Neural crest cell (in vitro differentiated cells): ENCODE results near the gene HBS1L. TPM values are rescaled to one million over a fixed set of nuclear protein-coding genes. Genes with fewer than 3 reads are reported as not detected.

Experiments
- DNase-seq: peaks from one replicate; pipeline ENCODE4 v3.0.0; 2021; ENCODE audit warnings: low read depth, mixed read lengths, low spot score
- H3K27ac Mint-ChIP-seq: one replicate; pipeline ENCODE4 v1.8.0; 2021; ENCODE audit warnings: mild to moderate bottlenecking, mixed read lengths; ENCODE audit not compliant: unreplicated experiment
- H3K27me3 Mint-ChIP-seq: 2 replicates; pipeline ENCODE4 v1.8.0; 2021; ENCODE audit warnings: low read depth, mild to moderate bottlenecking, mixed read lengths
- H3K36me3 Mint-ChIP-seq: 2 replicates; pipeline ENCODE4 v1.8.0; 2021; ENCODE audit warnings: low read depth, mild to moderate bottlenecking, mixed read lengths
- H3K4me1 Mint-ChIP-seq: 2 replicates; pipeline ENCODE4 v1.8.0; 2021; ENCODE audit warnings: mixed read lengths
- H3K4me3 Mint-ChIP-seq: one replicate; pipeline ENCODE4 v1.8.0; 2021; ENCODE audit warnings: mild to moderate bottlenecking, mixed read lengths
- H3K9me3 Mint-ChIP-seq: 2 replicates; pipeline ENCODE4 v1.8.0; 2021; ENCODE audit warnings: mixed read lengths
- CTCF ChIP-seq: fragments of 200-600 bp; sonication (generic); conservative IDR thresholded peaks from 2 replicates; pipeline ENCODE4 v1.5.0; 2021; ENCODE audit warnings: antibody characterized with exemption, mild to moderate bottlenecking
- total RNA-seq: library from RNA; stranded (reverse); gene quantifications from 2 replicates; pipeline ENCODE4 v1.2.1, GENCODE V29; 2021

HBS1L gene
- total RNA-seq, 1 donor from 2014 or later, result 82.6 TPM

- Mint-ChIP-seq H3K27me3 (peaks cover 13% of the 10 kb centered on the region), H3K9me3 (no peaks in the 10 kb centered on the region), H3K27ac (no peak overlapping the region), H3K4me3 (no peak overlapping the region), H3K4me1 (no peaks in the 10 kb centered on the region), H3K36me3 (no peaks in the 10 kb centered on the region)
- DNase-seq, result no peak
- no peak for TF ChIP-seq CTCF
Observed at GRCh38 chr6:135095716-135096115, 41.1 kb upstream of the HBS1L start.

- DNase-seq, result no peak
- no peak for TF ChIP-seq CTCF
- no peak overlapping the region for H3K4me3 Mint-ChIP-seq
- no peak overlapping the region for H3K27ac Mint-ChIP-seq
- H3K36me3 Mint-ChIP-seq, result no peaks in the 10 kb centered on the region
- H3K9me3 Mint-ChIP-seq, result no peaks in the 10 kb centered on the region
- peaks cover 13% of the 10 kb centered on the region for H3K27me3 Mint-ChIP-seq
- no peaks in the 10 kb centered on the region for H3K4me1 Mint-ChIP-seq
Observed at GRCh38 chr6:135094403-135094821, 39.8 kb upstream of the HBS1L start.

GRCh38 chr6:135093578-135093977 lies 39.0 kb upstream of the HBS1L start:
- H3K4me3 Mint-ChIP-seq, result no peak overlapping the region
- H3K36me3 Mint-ChIP-seq, result no peaks in the 10 kb centered on the region
- peaks cover 13% of the 10 kb centered on the region for H3K27me3 Mint-ChIP-seq
- DNase-seq, result no peak
- no peak for TF ChIP-seq CTCF
- H3K9me3 Mint-ChIP-seq, result no peaks in the 10 kb centered on the region
- H3K27ac Mint-ChIP-seq, result no peak overlapping the region
- no peaks in the 10 kb centered on the region for H3K4me1 Mint-ChIP-seq

GRCh38 chr6:135092724-135093123 lies 38.1 kb upstream of the HBS1L start:
- no peak overlapping the region for H3K4me3 Mint-ChIP-seq
- no peak for DNase-seq
- no peak for TF ChIP-seq CTCF
- H3K27ac Mint-ChIP-seq, result no peak overlapping the region
- H3K4me1 Mint-ChIP-seq, result no peaks in the 10 kb centered on the region
- H3K9me3 Mint-ChIP-seq, result no peaks in the 10 kb centered on the region
- no peaks in the 10 kb centered on the region for H3K36me3 Mint-ChIP-seq
- H3K27me3 Mint-ChIP-seq, result peaks cover 13% of the 10 kb centered on the region

GRCh38 chr6:135090819-135091218 lies 36.2 kb upstream of the HBS1L start:
- H3K27me3 Mint-ChIP-seq, result peaks cover 11% of the 10 kb centered on the region
- H3K36me3 Mint-ChIP-seq, result no peaks in the 10 kb centered on the region
- H3K4me1 Mint-ChIP-seq, result no peaks in the 10 kb centered on the region
- H3K4me3 Mint-ChIP-seq, result no peak overlapping the region
- no peak for TF ChIP-seq CTCF
- no peak overlapping the region for H3K27ac Mint-ChIP-seq
- no peaks in the 10 kb centered on the region for H3K9me3 Mint-ChIP-seq
- DNase-seq, result no peak

- DNase-seq, result no peak
- Mint-ChIP-seq H3K27ac (no peak overlapping the region), H3K9me3 (no peaks in the 10 kb centered on the region), H3K27me3 (peaks cover 11% of the 10 kb centered on the region), H3K4me1 (no peaks in the 10 kb centered on the region), H3K36me3 (no peaks in the 10 kb centered on the region), H3K4me3 (no peak overlapping the region)
- no peak for TF ChIP-seq CTCF
Observed at GRCh38 chr6:135089901-135090300, 35.3 kb upstream of the HBS1L start.
